HG02642 (cell line): ENCODE results near the gene GFOD2.

Source experiments
- ATAC-seq: cut with Tn5 transposase; IDR thresholded peaks from one replicate; pipeline ENCODE4 v1.9.1; 2021; ENCODE audit warnings: mild to moderate bottlenecking; ENCODE audit not compliant: unreplicated experiment, poor library complexity

GFOD2 gene

DNA sequence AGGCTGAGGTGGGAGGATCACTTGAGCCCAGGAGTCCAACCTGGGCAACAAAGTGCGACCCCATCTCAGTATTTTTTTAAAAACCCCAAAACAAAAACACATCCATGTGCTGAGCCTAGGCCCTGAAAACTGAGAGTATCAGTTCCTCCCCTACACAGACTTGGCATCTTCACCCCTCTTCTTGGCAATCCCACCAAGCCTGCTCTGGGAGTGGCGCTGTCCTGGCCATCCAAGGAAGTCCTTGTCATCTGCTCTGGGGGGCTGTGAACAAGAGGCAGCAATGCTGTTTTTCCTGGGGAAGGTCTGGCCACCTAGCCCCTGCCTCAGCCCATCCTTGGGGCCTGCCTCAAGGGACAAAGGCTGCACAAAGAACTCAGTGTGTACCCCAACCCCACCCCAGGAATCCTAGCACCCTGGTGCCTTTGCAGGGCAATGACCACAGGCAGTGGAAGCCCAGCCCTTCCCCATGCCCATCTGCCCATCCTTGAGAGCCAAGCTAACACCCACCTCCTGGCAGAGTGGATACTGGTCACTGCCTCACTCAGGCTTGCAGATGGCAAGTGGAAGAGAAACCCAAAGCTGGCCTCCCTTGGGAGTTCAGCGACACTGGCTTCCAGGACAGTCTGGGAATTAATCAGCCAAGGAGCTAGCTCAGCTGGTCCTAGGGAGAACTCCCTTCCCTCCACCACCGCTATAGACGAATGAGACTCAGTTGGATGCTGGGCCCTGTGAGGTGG is 14.8 kb upstream of the GFOD2 start:
- no peak for ATAC-seq

DNA sequence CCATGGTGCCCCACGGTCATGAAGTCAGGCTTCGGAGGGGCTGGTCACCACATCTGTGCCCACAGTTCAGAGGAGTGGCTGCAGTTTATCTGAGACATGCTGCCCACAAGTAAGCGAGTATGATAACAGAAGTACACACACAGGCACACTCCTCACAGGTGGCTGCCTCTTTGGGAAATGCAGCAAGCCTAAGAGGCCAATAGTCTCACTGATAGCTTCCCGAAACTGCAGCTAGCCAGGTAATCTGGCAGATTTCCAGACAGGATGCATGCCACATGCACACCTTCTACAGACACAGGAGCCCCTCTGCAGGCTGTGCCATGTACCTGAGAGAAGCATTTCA is 12.6 kb upstream of the GFOD2 start:
- no peak for ATAC-seq

DNA sequence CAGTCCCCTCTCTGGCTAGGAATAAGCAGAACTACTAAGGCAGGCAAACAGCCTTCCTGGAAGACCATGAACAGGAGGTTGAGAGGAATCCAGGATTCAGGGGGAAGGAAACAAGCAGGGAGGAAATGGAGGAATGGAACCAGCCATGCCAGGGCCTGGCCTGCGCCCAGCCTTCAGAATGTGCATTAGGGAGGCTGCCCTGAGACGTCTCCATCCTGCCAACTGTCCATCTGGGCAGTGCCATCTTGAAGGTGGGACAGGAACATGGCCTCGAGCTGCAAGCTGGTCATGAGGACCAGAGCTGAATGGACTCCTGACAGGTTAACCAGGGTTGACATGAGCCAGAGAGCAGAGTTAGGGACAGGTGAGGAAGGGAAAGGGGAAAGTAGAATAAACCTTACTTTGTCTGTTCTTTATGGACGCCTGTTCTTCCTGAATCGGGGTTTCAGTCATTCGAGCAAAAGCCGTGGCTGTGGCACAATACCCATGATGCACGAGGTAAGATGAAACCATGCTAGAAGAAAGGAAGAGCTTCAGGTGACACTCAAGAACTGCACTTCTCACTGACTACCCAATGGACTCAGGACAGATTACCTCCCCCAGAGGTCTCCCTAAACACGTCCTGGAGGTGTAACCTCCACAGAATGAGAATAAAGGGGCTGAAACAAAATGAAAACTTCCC is 12.1 kb upstream of the GFOD2 start:
- ATAC-seq, result no peak

DNA sequence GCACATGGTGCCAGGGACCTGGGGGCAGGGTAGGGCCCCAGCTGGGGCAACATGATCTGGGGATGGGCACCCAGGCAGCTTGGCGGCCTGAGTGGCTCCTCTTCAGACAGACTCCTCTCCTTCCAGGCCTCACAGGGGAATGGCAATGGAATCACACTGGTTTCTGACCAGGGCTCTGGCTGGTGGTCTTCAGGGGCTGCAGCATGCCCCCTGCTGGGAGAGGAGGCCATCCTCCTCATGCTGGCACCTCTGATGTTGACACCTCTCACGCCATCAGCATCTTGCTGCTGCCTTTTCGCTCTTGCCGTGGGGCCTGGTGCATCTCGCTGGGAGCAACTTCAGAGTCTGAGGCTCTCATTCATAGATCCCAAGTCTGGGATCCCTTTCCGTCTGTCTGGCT is 11.2 kb upstream of the GFOD2 start:
- ATAC-seq, result no peak

DNA sequence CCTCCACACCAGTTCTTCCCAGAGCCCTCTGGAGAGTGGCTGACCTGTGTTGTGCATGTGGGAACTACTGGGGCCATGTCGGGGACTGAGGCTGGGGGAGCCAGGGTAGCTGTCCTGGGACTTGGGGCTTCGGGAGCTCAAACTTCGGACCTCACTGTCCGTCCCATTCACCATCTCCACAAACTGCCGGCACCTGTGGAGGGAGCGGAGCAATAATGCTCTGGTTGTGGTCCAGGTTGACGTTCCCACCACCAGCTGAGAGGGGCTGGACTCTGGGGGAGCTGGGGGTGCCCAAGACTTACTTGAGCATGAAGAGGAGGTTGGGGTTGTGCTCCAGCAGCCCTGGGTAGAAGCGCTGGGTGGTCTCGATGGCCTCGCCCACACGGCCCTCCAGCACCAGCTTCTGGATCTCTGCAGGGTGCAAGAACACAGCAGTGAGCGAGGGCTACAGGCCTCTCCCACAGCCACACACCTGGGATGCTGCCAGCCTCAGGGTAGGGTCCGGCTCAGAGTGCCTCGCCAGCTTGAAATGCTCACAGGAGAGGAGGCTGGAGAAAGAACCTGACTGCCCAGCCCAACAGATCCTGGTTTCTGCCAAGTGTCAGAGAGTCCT is 10.6 kb upstream of the GFOD2 start:
- ATAC-seq, result no peak

DNA sequence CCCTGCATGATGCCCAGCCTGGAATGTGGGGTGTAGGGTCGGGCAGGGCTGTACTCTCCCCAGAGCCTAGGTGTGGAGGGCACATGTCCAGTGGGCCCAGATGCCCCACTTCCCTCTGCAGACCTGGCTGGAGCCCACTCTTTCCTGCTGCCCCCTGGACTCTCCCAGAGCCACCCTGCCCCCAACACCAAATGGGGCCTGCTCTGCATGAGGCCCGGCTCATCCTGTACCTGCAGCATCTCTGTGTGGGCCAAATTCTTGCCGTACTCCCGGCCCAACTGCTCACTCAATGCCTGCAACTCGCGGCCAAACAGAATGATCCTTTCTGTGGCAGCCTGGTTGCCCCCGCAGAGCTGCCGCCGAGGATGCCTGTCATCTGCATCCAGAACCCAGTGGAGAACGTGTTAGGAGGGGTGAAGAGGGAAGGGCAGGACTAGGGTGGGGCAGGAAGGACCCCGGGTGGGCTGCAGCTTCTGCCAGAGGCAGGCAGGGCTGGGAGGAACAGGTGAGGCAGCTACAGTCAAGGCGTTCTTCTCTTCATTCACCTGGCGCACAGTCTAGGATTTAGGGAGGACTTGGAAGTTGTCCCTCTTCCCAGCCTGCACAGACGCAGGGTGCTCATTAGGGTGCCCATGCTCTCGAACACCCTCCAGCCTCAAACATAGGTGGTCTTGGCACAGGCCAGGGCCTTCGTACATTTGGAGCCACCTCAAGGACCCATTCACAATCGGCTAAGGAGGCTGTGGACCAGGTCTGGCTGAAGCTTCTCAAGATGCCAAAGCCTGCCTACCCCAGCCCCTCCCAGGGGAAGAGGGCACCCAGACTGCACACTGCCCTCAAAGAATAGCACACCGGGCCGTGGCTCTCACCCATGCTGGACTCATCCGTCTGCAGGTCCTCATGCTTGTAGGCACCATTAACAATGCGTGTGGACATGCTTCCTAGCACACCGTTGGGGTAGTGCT is 8.7 kb upstream of the GFOD2 start:
- ATAC-seq, result no peak

DNA sequence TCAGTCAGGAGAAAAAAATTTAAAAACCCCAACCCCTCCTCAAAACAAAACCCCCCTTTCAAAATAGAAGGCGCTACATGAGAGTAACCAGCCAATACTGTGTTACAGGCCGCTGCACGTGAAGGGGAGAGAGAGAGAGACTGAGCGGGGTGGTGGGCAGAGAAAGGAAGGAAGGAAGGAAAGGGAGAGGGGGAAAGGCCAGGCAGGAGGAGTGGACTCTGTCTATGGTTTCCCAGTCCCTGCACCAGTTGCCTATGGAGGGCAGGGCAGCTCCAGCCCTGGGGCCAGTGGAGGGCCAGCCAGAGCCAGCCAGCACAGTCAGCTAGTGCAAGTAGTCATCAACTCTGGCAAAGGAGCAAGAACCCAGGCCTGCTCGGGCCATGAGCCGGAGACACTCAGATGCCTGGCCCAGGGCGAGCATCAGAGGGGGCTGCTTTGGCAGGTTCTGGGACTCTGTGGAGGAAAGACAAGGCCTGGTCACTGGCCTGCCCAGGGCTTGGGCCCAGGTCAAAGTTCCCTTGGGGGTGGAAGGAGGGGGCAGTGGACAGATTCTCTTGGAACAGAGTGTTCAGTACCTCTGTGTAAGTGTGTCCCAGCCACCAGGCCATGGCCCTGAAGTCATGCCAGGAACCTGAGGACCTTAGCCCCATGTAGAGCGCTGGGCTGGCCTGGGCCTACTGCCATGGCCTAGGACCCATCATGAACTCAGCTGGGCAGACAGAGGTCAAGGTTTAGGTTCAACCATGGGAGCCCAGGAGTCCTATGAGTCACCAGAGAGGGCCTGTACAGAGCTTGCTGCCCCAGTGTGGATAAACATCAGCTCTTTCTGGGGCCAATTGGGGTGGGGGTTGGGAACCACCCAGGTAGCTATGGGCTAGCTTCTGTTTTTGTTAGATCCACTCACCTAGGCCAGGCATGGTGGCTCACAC is 7.3 kb upstream of the GFOD2 start:
- ATAC-seq, result no peak

DNA sequence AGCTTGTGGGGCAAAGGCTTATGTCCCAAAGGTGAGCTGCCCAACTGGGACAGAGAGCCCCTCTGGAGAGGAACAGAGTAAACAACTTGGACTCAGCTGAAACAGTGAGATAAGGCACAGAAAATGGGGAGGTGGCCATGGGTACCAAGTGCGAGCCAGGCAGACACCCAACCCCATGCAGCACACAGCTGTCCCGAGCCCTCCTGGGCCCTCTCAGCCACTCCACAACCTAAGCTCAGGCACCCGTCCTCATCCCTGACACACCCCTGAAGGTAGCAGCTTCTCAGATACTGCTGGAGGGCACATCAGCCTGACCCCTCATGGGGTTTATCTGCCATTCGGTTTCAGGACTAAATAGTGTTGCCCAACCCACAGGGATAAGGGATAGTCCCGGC is 4.8 kb upstream of the GFOD2 start:
- no peak for ATAC-seq

DNA sequence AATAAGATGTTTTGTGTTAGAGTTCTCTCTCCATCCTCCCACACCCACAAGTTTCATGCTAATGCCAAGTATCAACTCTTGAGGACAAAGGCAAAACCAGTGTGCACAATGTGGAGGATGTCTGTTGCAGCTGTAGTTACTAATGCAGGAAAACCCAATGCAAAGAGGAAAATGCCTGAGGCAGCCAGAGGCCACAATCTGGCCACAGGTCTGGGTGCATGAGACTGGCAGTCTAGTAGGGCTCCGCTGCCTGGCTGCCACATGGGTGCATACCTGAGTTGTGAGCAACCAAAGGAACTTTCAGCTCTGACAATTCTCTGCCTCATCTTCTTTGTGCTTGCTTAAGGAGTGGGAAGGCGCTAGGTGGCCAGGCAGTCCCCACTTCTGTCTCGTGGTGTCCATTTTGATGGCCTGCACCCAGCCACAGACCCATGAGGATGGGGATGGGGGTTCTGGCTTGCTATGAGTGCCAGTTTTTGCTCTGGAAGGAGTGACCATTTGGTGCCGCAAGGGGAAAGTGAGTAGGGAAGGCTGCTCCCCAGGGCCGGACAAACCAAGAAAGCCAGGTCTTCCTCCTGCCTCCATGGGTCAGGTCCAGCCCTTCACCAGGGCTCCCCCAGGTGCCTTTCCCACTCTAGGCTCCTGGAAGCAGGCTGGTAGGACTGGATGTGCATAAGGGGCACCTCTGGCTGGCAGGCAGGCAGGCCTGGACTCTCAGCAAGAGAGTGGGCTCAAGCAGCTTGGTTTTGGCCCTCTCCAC is 4.2 kb upstream of the GFOD2 start:
- no peak for ATAC-seq

DNA sequence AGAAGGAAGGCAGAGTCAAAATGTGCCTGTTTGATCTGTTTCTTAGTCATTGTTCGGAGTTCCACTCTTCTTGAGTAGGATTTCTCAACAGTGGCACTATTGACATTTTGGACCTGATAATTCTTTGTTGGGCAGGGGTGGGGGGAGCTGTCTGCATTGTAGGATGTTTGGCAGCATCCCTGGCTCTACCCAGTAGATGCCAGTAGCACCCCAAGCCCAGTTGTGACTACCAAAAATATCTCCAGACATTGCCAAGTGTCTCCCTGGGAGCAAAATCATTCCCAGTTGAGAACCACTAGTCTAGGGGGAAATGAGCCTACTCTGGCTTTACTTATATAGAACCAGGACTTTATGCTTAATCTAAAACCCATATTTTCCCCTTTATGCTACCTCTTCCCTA is 1.1 kb upstream of the GFOD2 start:
- ATAC-seq, result no peak

DNA sequence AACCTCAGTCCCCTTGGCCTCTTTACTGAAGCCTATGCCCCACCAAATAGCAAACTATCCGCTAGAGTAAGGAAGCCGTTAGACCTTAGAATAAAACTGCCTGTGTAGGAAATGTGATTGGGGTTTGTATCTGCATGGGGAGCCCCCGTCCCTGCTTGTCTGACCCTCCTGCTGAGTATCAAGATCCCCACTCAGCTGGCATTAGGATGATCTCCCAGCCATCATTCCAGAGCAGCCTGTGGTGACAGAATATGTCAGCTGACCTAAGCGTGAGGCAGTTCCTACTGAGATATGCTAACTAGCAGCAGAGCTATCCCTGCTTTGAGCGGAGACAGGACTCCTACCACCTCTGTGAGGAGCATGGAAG is 645 bp upstream of the GFOD2 start:
- ATAC-seq, result peak; percentile 6

DNA sequence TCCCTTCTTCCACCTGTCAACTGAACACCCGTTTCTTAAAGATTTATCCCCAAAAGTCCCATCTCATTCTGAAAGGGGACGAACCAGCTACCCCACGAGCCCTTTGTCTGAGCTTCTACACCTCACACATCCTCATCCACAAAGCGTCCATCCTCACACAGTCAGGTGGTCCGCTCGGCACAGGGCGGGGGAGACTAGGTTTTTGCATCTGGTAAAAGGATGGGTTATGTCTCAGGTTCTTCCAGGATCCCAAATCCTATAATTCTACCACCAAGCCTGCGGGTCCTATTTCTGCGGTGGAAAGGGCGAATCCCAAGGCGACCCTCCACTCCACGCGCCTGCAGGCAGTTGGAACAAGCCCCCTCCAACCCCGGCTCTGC is 458 bp downstream of the GFOD2 start:
- ATAC-seq, result no peak

DNA sequence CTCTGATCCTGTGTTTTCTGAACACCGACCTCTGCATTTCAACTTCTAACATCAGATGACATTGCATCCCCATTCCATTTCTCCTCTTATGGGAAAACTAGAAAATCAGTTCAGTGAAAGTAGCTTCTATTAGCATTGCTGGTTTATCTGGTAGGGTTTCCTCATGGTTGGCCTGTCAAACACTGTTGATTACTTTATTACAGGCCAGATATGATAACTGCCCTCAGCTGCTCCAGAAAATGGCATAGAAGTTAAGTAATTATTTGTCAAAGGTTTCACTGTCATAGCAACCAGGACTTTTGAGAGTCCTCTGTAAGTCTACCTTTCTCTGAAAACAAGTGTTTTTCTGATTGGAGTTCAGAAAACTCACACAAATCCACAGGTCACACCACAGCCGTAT is 3.0 kb downstream of the GFOD2 start:
- no peak for ATAC-seq

DNA sequence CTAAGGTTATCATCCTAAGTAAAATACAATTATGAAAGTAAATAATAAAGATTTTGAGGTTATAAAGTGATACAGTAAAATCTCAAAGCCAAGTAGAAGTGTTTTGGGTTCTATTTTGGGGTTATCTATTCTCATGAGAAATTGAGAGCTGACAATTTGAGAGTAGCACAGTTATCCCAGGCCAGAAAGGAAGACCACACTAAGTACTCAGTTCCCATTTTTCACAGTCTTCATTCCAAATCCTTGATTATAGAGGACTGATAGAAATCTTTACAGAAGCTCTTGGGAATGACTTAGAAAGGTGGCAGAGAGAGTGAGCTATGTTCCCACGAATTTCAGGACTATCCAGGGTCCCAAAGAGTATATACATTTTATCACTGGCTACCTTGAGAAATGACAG is 4.6 kb downstream of the GFOD2 start:
- ATAC-seq, result no peak

DNA sequence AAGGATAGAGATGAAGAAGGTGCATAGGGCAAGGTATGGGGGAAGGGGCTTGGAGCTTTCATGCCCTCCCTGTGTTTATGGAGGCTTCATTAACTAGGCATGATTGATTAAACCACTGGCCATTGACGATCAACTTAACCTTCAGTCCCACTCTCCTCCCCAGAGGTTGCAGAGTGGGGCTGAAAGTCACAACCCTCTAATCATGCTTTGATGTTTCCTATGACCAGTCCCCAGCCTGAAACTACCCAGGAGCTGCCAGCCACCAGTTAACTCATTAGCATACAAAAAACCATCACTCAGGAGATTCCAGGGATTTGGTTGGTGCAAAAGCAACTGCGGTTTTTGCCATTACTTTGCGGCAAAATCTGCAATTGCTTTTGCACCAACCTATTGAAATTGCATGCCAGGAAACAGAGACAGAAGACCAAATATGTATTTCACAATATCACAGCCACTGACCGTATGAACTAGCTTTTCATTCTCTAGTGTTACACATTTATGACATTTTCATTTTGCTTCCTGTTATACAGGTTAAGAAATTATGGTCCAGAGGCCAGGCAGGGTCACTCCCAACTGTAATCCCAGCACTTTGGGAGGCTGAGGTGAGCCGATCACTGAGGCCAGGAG is 5.4 kb downstream of the GFOD2 start:
- no peak for ATAC-seq

DNA sequence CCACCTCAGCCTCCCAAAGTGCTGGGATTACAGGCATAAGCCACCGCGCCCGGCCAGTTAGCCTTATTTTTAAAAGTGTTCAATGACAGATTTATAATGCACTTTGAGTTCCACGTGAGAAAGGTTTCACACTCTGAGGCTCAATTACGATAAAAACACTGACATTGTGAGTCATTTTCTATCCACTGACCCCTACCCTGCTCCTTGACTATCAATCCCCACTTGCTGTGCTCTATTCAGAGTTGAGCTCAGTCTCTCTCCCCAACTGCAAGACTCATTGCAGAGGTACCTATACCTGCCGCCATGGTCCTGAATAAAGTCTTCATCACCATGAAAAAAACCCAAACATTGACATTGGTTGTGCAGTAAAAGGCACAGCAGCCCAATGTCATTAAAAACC is 8.5 kb downstream of the GFOD2 start:
- ATAC-seq, result no peak

DNA sequence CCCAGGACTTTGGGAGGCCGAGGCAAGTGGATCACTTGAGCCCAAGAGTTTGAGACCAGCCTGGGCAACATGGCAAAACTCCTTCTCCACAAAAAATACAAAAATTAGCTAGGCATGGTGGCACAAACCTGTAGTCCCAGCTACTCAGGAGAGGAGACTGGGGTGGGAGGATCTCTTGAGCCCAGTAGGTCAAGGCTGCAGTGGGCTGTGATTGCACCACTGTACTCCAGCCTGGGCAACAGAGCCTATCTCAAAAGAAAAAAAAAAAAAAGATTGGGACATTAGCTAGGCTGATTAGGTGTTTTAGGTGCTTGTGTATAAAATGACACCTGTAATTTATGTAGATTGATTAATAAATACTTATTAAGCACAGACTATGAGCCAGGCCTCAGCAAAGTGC is 10.1 kb downstream of the GFOD2 start:
- no peak for ATAC-seq

DNA sequence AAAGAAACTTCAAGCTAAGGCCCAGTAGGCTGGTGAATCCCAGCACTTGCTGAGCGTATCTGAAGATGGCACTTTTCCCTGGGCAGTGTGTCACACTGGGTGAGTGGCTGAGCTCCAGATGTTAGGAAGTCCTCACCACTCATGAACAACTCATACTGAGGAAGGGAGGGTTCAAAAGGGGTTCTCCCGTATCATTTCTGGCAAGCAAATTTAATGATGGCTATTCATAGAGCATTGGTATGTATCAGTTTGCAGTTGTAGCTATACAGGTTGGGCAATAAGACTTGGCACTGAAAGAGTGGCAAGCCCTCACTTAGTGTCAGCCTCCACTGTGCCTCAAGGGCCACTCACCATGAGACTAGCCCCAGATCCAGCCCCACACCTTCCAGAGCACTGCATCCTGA is 10.7 kb downstream of the GFOD2 start:
- no peak for ATAC-seq

DNA sequence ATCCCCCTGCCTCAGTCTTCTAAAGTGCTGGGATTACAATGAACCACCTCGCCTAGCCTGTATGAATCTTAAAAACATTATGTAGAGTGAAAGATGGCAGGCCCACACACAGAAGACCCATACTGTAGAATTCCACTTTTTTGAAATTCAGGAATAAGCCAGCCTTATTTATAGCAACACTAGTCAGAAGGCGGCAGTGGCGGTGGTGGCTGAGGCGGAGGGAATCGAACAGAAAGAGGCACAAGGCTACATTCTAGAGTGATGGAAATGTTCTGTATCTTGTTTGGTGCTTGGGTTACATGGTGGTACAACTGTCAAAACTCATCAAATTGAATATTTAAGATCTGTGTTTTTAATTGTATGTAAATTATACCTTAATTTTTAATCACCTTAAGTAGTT is 11.3 kb downstream of the GFOD2 start:
- no peak for ATAC-seq
